HepG2 (cell line): ENCODE data around the gene ZNF341. TPM values are rescaled to one million over a fixed set of nuclear protein-coding genes. Genes with fewer than 3 reads are reported as not detected.
A peak's percentile ranks its signal among the peaks of the same experiment; 100 is the strongest.

Source experiments
- CTCF ChIP-seq: sonication (generic); formaldehyde crosslinking; IDR thresholded peaks from 2 replicates; pipeline ENCODE4 v1.5.0; 2020; ENCODE audit warnings: mild to moderate bottlenecking, missing genetic modification reagents, moderate library complexity
- HNF4G ChIP-seq, 2 experiments: sonication (generic) in 1 of 2; formaldehyde crosslinking in 1 of 2; IDR thresholded peaks; 2 replicates each; pipeline versions ENCODE4 v1.4.0 to v1.6.1; 2011 to 2020; ENCODE audit warnings: borderline replicate concordance in 2 of 2, low read depth in 2 of 2, mild to moderate bottlenecking in 2 of 2, low read length in 1 of 2, missing genetic modification reagents in 1 of 2, moderate library complexity in 1 of 2
- KAT2B ChIP-seq: fragments of 150-350 bp; IDR thresholded peaks from 2 replicates; pipeline ENCODE4 v1.6.1; 2014; ENCODE audit warnings: low read depth, low read length, borderline replicate concordance
- LBX2 ChIP-seq: sonication (generic); formaldehyde crosslinking; IDR thresholded peaks from 2 replicates; pipeline ENCODE4 v1.5.0; 2020; ENCODE audit warnings: missing genetic modification reagents, mild to moderate bottlenecking, borderline replicate concordance
- MTA1 ChIP-seq: sonication (generic); formaldehyde crosslinking; IDR thresholded peaks from 2 replicates; pipeline ENCODE4 v1.4.0; 2020; ENCODE audit warnings: missing genetic modification reagents, mild to moderate bottlenecking, borderline replicate concordance
- NBN ChIP-seq: fragments of 450-650 bp; conservative IDR thresholded peaks from 2 replicates; pipeline ENCODE4 v1.6.1; 2017
- NCOR1 ChIP-seq: fragments of 200-600 bp; sonication (generic); IDR thresholded peaks from 2 replicates; pipeline ENCODE4 v1.7.0; 2017; ENCODE audit warnings: antibody characterized with exemption, low read length, borderline replicate concordance
- NPAS2 ChIP-seq: sonication (generic); formaldehyde crosslinking; IDR thresholded peaks from 2 replicates; pipeline ENCODE4 v1.8.0; 2022; ENCODE audit warnings: mild to moderate bottlenecking, missing genetic modification reagents, borderline replicate concordance
- RAD21 ChIP-seq: fragments of 450-650 bp; formaldehyde crosslinking; IDR thresholded peaks from 2 replicates; pipeline ENCODE4 v1.5.0; 2020; ENCODE audit warnings: mild to moderate bottlenecking
- RARA ChIP-seq: IDR thresholded peaks from 2 replicates; pipeline ENCODE4 v1.6.1; 2016; ENCODE audit warnings: missing genetic modification reagents, missing compliant biosample characterization
- STAG1 ChIP-seq: sonication (generic); formaldehyde crosslinking; IDR thresholded peaks from 2 replicates; pipeline ENCODE4 v1.4.0; 2020; ENCODE audit warnings: missing genetic modification reagents
- ZNF10 ChIP-seq: sonication (generic); formaldehyde crosslinking; IDR thresholded peaks from 2 replicates; pipeline ENCODE4 v1.4.0; 2020; ENCODE audit warnings: mild to moderate bottlenecking, low read depth, missing genetic modification reagents, borderline replicate concordance
- ZNF124 ChIP-seq: sonication (generic); formaldehyde crosslinking; IDR thresholded peaks from 2 replicates; pipeline ENCODE4 v1.4.0; 2020; ENCODE audit warnings: missing genetic modification reagents
- ZNF670 ChIP-seq: sonication (generic); formaldehyde crosslinking; IDR thresholded peaks from 2 replicates; pipeline ENCODE4 v1.8.0; 2022; ENCODE audit warnings: mild to moderate bottlenecking, missing genetic modification reagents, borderline replicate concordance
- ZNF672 ChIP-seq: sonication (generic); formaldehyde crosslinking; IDR thresholded peaks from 2 replicates; pipeline ENCODE4 v1.8.1; 2022; ENCODE audit warnings: missing genetic modification reagents
- ZNF7 ChIP-seq: IDR thresholded peaks from 2 replicates; pipeline ENCODE4 v1.6.1; 2016; ENCODE audit warnings: missing biosample characterization, missing genetic modification reagents
- ZNF713 ChIP-seq: sonication (generic); formaldehyde crosslinking; IDR thresholded peaks from 2 replicates; pipeline ENCODE4 v1.4.0; 2020; ENCODE audit warnings: mild to moderate bottlenecking, missing genetic modification reagents
- ZNF891 ChIP-seq: sonication (generic); formaldehyde crosslinking; IDR thresholded peaks from 2 replicates; pipeline ENCODE4 v1.5.0; 2020; ENCODE audit warnings: mild to moderate bottlenecking, missing genetic modification reagents
- ZSCAN29 ChIP-seq: sonication (generic); formaldehyde crosslinking; conservative IDR thresholded peaks from 2 replicates; pipeline ENCODE4 v1.4.0; 2020; ENCODE audit warnings: mild to moderate bottlenecking, missing genetic modification reagents
- polyA plus RNA-seq, 8 experiments: library from polyadenylated mRNA; depleted of rRNA in 3 of 8; stranded (reverse) in 7 of 8; unstranded in 1 of 8; fragments of >200 nt; fragmentation: Illumina TruSeq in 4 of 8; extraction: Trizol in 4 of 8; gene quantifications; 2 replicates each; pipeline versions ENCODE4 v1.2.1 to v1.2.3, GENCODE V29; 2011 to 2016; ENCODE audit warnings: low read depth in 4 of 8, missing spikeins in 1 of 8, mixed read lengths in 1 of 8; ENCODE audit not compliant: insufficient read depth in 1 of 8
- total RNA-seq, 5 experiments: library from RNA; depleted of rRNA; stranded (reverse); fragments of >200 nt; fragmentation: Illumina TruSeq; extraction: Trizol; gene quantifications; 2 replicates each; pipeline ENCODE4 v1.2.3, GENCODE V29; 2016; ENCODE audit warnings: low read depth in 1 of 5
- TF ChIP-seq, protein P1 (sequence below): sonication (generic); formaldehyde crosslinking; IDR thresholded peaks from 2 replicates; pipeline ENCODE4 v1.4.0; 2020; ENCODE audit warnings: mild to moderate bottlenecking, missing genetic modification reagents, borderline replicate concordance
- TF ChIP-seq, protein P2 (sequence below): IDR thresholded peaks from 2 replicates; pipeline ENCODE4 v1.6.1; 2018; ENCODE audit warnings: missing genetic modification reagents, mild to moderate bottlenecking, missing compliant biosample characterization
- TF ChIP-seq, protein P3 (sequence below): IDR thresholded peaks from 2 replicates; pipeline ENCODE4 v1.6.1; 2016; ENCODE audit warnings: missing compliant biosample characterization, missing genetic modification reagents, borderline replicate concordance

ZNF341 gene
- total and polyA plus RNA-seq, 2 of the 13 experiments (the other 11 are each of a cell fraction or from before 2014, with no cell fraction given), result 1.1 to 2.2 TPM

DNA sequence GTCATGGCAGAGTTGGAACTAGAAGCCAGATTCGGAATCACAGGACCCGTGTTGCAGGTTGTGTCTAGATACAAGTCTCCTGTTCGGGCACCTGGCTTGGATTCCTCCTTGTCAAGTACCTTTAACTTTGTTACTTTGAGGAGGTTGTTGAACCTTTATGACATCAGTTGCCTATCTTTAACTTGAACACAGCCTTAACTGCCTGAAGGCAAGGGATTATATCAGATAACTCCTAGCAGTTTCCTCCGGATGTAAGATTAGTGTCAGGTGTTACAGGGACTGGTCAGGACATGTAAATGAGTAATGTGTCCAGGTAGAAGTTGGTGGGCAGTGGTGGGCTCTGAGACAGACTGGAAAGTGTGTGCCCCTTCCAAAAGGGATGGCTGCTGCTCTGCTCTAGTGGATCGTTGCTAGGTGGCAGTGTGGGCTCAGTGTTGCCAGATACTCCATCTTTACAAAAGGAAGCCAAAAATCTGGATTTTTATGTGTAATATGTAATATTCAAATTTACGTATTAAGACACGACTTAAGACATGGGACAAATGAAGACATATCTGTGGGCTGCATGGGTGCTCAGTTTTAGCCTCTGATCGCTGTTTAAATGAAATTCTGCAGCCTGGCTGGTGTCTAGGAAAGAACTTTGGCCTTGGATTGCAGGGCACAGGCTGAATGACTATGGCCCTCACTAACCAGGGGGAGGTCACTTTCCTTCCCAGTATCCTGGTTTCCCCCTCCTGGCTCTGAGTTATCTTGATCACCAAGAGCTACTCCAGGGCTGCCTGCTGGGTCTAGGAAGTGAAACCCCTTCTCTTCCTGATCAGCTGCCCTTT lies 106.5 kb downstream of the ZNF341 start (continued):
- TF ChIP-seq KAT2B (no peak), ZNF124 (CRISPR knock-in tag) (0 out of 2 replicates have a peak, but pooled peaks have one; percentile 17), ZNF7 (no peak), ZNF672 (CRISPR knock-in tag) (no peak), CTCF (CRISPR knock-in tag) (peak; percentile 65), RAD21 (0 out of 2 replicates have a peak, but pooled peaks have one; percentile 42), ZSCAN29 (peak; percentile 39; the same call in 1 of the 2 replicates), NPAS2 (CRISPR knock-in tag) (no peak), ZNF891 (CRISPR knock-in tag) (peak; percentile 42; the same call in 1 of the 2 replicates), LBX2 (CRISPR knock-in tag) (0 out of 2 replicates have a peak, but pooled peaks have one; percentile 47), MTA1 (CRISPR knock-in tag) (peak; percentile 35; the same call in 1 of the 2 replicates), STAG1 (peak; percentile 57), RARA (0 out of 2 replicates have a peak, but pooled peaks have one; percentile 6), NBN (no peak), ZNF10 (CRISPR knock-in tag) (no peak), ZNF670 (no peak), HNF4G (IDR thresholded peaks at IDR 0.05; ENCODE audit: borderline replicate concordance, low read depth, low read length) (peak; percentile 36; the same call in 1 of the 2 replicates), HNF4G (CRISPR knock-in tag; IDR thresholded peaks at IDR 0.05; ENCODE audit: borderline replicate concordance, low read depth) (no peak), NCOR1 (no peak), ZNF713 (CRISPR knock-in tag) (no peak)
- TF ChIP-seq, protein P1, sequence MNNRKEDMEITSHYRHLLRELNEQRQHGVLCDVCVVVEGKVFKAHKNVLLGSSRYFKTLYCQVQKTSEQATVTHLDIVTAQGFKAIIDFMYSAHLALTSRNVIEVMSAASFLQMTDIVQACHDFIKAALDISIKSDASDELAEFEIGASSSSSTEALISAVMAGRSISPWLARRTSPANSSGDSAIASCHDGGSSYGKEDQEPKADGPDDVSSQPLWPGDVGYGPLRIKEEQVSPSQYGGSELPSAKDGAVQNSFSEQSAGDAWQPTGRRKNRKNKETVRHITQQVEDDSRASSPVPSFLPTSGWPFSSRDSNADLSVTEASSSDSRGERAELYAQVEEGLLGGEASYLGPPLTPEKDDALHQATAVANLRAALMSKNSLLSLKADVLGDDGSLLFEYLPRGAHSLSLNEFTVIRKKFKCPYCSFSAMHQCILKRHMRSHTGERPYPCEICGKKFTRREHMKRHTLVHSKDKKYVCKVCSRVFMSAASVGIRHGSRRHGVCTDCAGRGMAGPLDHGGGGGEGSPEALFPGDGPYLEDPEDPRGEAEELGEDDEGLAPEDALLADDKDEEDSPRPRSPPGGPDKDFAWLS, result no peak
- TF ChIP-seq, protein P2, sequence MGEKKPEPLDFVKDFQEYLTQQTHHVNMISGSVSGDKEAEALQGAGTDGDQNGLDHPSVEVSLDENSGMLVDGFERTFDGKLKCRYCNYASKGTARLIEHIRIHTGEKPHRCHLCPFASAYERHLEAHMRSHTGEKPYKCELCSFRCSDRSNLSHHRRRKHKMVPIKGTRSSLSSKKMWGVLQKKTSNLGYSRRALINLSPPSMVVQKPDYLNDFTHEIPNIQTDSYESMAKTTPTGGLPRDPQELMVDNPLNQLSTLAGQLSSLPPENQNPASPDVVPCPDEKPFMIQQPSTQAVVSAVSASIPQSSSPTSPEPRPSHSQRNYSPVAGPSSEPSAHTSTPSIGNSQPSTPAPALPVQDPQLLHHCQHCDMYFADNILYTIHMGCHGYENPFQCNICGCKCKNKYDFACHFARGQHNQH, result no peak
- TF ChIP-seq, protein P3, sequence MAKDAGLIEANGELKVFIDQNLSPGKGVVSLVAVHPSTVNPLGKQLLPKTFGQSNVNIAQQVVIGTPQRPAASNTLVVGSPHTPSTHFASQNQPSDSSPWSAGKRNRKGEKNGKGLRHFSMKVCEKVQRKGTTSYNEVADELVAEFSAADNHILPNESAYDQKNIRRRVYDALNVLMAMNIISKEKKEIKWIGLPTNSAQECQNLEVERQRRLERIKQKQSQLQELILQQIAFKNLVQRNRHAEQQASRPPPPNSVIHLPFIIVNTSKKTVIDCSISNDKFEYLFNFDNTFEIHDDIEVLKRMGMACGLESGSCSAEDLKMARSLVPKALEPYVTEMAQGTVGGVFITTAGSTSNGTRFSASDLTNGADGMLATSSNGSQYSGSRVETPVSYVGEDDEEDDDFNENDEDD, result no peak
